MCF 10A (cell line): ENCODE results near the gene CPVL. TPM values are rescaled to one million over a fixed set of nuclear protein-coding genes. Genes with fewer than 3 reads are reported as not detected.

ENCODE experiments used
- BruUV-seq: library from RNA; stranded (reverse); fragments of 400-500 nt; replicated peaks from 2 replicates; lab custom pipeline; 2021; lab: Mats Ljungman, UMichigan
- CTCF ChIA-PET: fragments of 300-600 bp; sonication (Branson Sonifier 250); formaldehyde crosslinking; extraction: SDS; loops from one replicate; lab custom pipeline; 2021; ENCODE audit warnings: antibody characterized with exemption, inconsistent platforms; lab: Yijun Ruan, JAX
- POLR2A ChIA-PET: fragments of 300-600, 350-650 bp; sonication (Branson Sonifier 250); formaldehyde crosslinking; extraction: SDS; loops from one replicate; lab custom pipeline; 2020; ENCODE audit warnings: antibody characterized with exemption, inconsistent platforms; lab: Yijun Ruan, JAX
- DNase-seq: peaks from one replicate; pipeline ENCODE4 v3.0.0-alpha.2; 2018; ENCODE audit not compliant: unreplicated experiment
- H3K27ac Mint-ChIP-seq: one replicate; pipeline ENCODE4 v1.8.0; 2022; ENCODE audit warnings: mild to moderate bottlenecking, low read depth, mixed read lengths; ENCODE audit not compliant: unreplicated experiment
- H3K27me3 Mint-ChIP-seq: one replicate; pipeline ENCODE4 v1.8.0; 2022; ENCODE audit warnings: mixed read lengths; ENCODE audit not compliant: insufficient read depth, unreplicated experiment
- H3K36me3 Mint-ChIP-seq: one replicate; pipeline ENCODE4 v1.8.0; 2022; ENCODE audit warnings: mild to moderate bottlenecking, moderate library complexity, mixed read lengths; ENCODE audit not compliant: insufficient read depth, unreplicated experiment
- H3K4me1 Mint-ChIP-seq: one replicate; pipeline ENCODE4 v1.8.0; 2022; ENCODE audit warnings: mixed read lengths; ENCODE audit not compliant: insufficient read depth, unreplicated experiment
- H3K4me3 Mint-ChIP-seq: one replicate; pipeline ENCODE4 v1.8.0; 2022; ENCODE audit warnings: mild to moderate bottlenecking, moderate library complexity, mixed read lengths; ENCODE audit not compliant: unreplicated experiment
- H3K9me3 Mint-ChIP-seq: one replicate; pipeline ENCODE4 v1.8.0; 2022; ENCODE audit warnings: mixed read lengths; ENCODE audit not compliant: unreplicated experiment
- CTCF ChIP-seq: fragments of 200-600 bp; IDR thresholded peaks from one replicate; pipeline ENCODE4 v1.8.0; 2022; ENCODE audit warnings: antibody characterized with exemption, mild to moderate bottlenecking; ENCODE audit not compliant: unreplicated experiment
- intact Hi-C: fragments of 100-400 bp; cut with micrococcal nuclease; formaldehyde crosslinking; loops from 2 replicates; pipeline ENCODE4 v1.14.1; 2022
- total RNA-seq: library from RNA; stranded (reverse); gene quantifications from 2 replicates; pipeline ENCODE4 v1.2.3, GENCODE V29; 2022

Gene CPVL
- total RNA-seq, 1 experiment from 2014 or later, result 49.0 TPM

DNA sequence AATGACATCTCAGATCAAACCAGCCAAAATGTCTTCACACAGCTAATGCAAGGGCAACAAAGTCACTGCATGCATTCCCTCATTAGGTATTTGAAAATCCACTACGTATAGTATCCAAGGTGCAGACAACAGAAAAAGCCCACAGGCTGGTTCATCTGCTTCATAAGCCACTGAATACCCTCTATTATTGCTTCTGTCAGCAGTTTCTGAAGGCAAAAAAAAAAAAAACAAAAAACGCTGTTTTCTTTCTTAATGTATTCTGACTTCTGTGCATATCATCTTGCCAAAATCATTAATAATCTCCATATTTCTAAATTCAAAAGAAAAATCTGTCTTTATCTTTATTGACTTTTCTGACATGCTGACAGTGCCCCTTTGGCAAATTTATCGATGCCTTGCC lies 13.4 kb downstream of the CPVL start:
- Mint-ChIP-seq H3K4me1 (peaks cover 5% of the 10 kb centered on the region), H3K27me3 (no peaks in the 10 kb centered on the region), H3K36me3 (peaks cover 7% of the 10 kb centered on the region), H3K27ac (no peak overlapping the region), H3K9me3 (peaks cover 10% of the 10 kb centered on the region), H3K4me3 (no peak overlapping the region)
- intact Hi-C loops, result no loop called here
- ChIA-PET POLR2A (interaction anchor here (1.3 to 1.5 kb wide), 3 partner anchors 13 to 16 kb away, joined by 3 to 5 read pairs (median 5); partner anchors contain the start of gene CPVL), CTCF (interaction anchor here (1.4 to 1.6 kb wide), 2 partner anchors 16 to 209 kb away, joined by 3 to 4 read pairs; no protein-coding TSS in a partner anchor)
- TF ChIP-seq CTCF, result no peak
- BruUV-seq, result no TSS peak
- no peak for DNase-seq

DNA sequence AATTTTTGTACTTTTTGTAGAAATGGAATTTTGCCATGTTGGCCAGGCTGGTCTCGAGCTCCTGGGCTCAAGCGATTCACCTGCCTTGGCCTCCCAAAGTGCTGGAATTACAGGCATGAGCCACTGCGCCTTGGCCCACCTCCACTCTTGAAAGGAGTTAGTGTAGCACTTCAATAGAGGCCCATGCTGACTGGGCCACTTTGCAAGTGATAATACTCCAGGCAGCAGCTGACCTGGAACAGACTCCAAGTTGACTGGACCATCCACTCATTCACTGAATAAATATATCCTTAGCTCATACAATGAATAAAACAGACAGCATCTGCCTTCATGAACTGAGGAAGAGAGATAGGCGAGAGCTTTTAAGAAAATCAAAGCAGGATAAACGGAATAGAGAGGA lies 14.7 kb downstream of the CPVL start:
- no TSS peak for BruUV-seq
- Mint-ChIP-seq H3K27ac (no peak overlapping the region), H3K4me1 (peaks cover 5% of the 10 kb centered on the region), H3K27me3 (no peaks in the 10 kb centered on the region), H3K4me3 (no peak overlapping the region), H3K9me3 (peaks cover 10% of the 10 kb centered on the region), H3K36me3 (peaks cover 7% of the 10 kb centered on the region)
- no peak for TF ChIP-seq CTCF
- CTCF ChIA-PET, result interaction anchor here (0.6 to 1.6 kb wide), 4 partner anchors 15 to 208 kb away, joined by 3 to 8 read pairs (median 4); no protein-coding TSS in a partner anchor
- intact Hi-C loops, result no loop called here
- DNase-seq, result no peak
- POLR2A ChIA-PET, result interaction anchor here (0.7 to 1.5 kb wide), 3 partner anchors 12 to 575 kb away, joined by 3 to 5 read pairs (median 4); partner anchors contain the start of gene CPVL

DNA sequence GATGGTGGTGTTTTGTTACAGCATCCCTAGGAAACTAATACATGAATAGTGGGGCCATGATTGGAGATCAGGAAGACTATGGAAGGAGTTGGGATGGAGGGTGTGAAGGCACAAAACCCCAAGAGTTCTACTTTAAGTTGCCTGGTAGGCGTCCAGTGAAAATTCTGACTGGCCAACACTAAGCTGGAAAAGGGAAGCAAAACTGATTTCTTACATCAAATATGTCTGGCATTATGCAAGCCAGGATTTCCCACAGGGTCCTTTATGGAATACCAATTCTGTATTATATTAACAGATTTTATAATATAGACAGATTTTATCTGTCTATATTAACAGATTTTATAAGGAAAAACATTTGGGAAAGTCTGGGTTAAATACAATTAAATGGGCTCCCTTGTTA lies 16.2 kb downstream of the CPVL start:
- no peak overlapping the region for H3K4me3 Mint-ChIP-seq
- peaks cover 7% of the 10 kb centered on the region for H3K4me1 Mint-ChIP-seq
- intact Hi-C loops, result no loop called here
- ChIA-PET CTCF (interaction anchor here (0.5 to 1.3 kb wide), 7 partner anchors 12 to 505 kb away, joined by 3 to 5 read pairs (median 3); no protein-coding TSS in a partner anchor), POLR2A (no interaction called here)
- no peak overlapping the region for H3K27ac Mint-ChIP-seq
- no peaks in the 10 kb centered on the region for H3K9me3 Mint-ChIP-seq
- H3K36me3 Mint-ChIP-seq, result no peaks in the 10 kb centered on the region
- no peak for DNase-seq
- H3K27me3 Mint-ChIP-seq, result no peaks in the 10 kb centered on the region
- no TSS peak for BruUV-seq
- TF ChIP-seq CTCF, result no peak

DNA sequence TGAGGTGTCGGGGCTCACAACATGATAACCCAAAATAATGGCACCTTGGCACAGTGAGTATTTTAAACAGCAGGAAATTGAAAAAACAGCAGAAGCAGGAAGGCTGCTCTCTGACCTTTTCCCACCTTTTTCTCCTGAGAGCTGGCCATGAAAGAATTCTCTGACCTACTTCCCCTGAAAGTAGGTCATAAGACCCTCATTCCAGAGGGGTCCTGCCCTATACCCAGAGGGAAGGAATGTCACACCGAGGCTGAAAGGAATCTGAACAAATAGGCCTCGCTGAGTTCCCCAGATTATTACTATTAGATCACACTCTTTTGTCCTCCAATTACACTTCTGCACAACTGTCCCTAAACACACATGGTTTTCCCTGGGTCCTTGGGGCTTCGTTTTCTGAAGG lies 18.8 kb downstream of the CPVL start:
- POLR2A ChIA-PET, result interaction anchor here (0.6 to 1.8 kb wide), 4 partner anchors 11 to 1264 kb away, joined by 3 to 7 read pairs (median 4); partner anchors contain the start of gene CPVL
- DNase-seq, result no peak
- intact Hi-C loops, result no loop called here
- no peak overlapping the region for H3K4me3 Mint-ChIP-seq
- no peaks in the 10 kb centered on the region for H3K27me3 Mint-ChIP-seq
- BruUV-seq, result no TSS peak
- H3K9me3 Mint-ChIP-seq, result no peaks in the 10 kb centered on the region
- TF ChIP-seq CTCF, result no peak
- no peaks in the 10 kb centered on the region for H3K36me3 Mint-ChIP-seq
- CTCF ChIA-PET, result interaction anchor here (0.6 to 1.8 kb wide), 4 partner anchors 13 to 63 kb away, joined by 3 to 8 read pairs (median 4); no protein-coding TSS in a partner anchor
- peaks cover 7% of the 10 kb centered on the region for H3K4me1 Mint-ChIP-seq
- no peak overlapping the region for H3K27ac Mint-ChIP-seq
